GM12878 (cell line): ENCODE results near the gene TGFBR3. TPM values are rescaled to one million over a fixed set of nuclear protein-coding genes. Genes with fewer than 3 reads are reported as not detected.

Experiments used
- CHD2 ChIP-seq: IDR thresholded peaks from 2 replicates; pipeline ENCODE4 v1.6.1; 2011; ENCODE audit warnings: low read depth, low read length, improper control_type of control experiment, borderline replicate concordance
- EP300 ChIP-seq, 2 experiments: fragments of 150-350 bp in 1 of 2; IDR thresholded peaks; 2 replicates each; pipeline ENCODE4 v1.6.1; 2011 to 2012; ENCODE audit warnings: low read depth in 2 of 2, low read length in 2 of 2, borderline replicate concordance in 1 of 2, improper control_type of control experiment in 1 of 2, inconsistent platforms in 1 of 2; ENCODE audit not compliant: control insufficient read depth in 1 of 2
- FOXM1 ChIP-seq: IDR thresholded peaks from 2 replicates; pipeline ENCODE4 v1.6.1; 2012; ENCODE audit warnings: low read depth, mild to moderate bottlenecking, inconsistent platforms, low read length, moderate library complexity
- HDAC2 ChIP-seq: fragments of 200-600 bp; sonication (generic); IDR thresholded peaks from 2 replicates; pipeline ENCODE4 v1.6.1; 2017
- SPI1 ChIP-seq: IDR thresholded peaks from 2 replicates; pipeline ENCODE4 v1.6.1; 2011; ENCODE audit warnings: low read depth, mild to moderate bottlenecking, low read length, moderate library complexity, borderline replicate concordance; ENCODE audit not compliant: insufficient read depth
- SRF ChIP-seq, 2 experiments: IDR thresholded peaks; 2 replicates each; pipeline ENCODE4 v1.6.1; 2011; ENCODE audit warnings: low read depth in 2 of 2, low read length in 2 of 2, mild to moderate bottlenecking in 1 of 2, moderate library complexity in 1 of 2
- TCF7 ChIP-seq: IDR thresholded peaks from 2 replicates; pipeline ENCODE4 v1.6.1; 2014; ENCODE audit warnings: antibody characterized with exemption, borderline replicate concordance
- polyA plus RNA-seq, 11 experiments: library from polyadenylated mRNA; depleted of rRNA in 4 of 11; unstranded in 6 of 11; stranded (reverse) in 5 of 11; fragments of >200 nt; fragmentation: Nextera tagmentation in 4 of 11; fragmentation: Illumina TruSeq in 1 of 11; extraction: Ambion mirVana in 4 of 11; extraction: Trizol in 1 of 11; gene quantifications; 1 replicate in 1 of 11; 2 replicates in 10 of 11; pipeline versions ENCODE4 v1.2.1 to v1.2.3, GENCODE V29; 2011 to 2016; ENCODE audit warnings: inconsistent platforms in 2 of 11, missing spikeins in 2 of 11, low read depth in 1 of 11
- total RNA-seq, 4 experiments: library from RNA; depleted of rRNA in 3 of 4; stranded (reverse); fragments of >200 nt in 3 of 4; fragmentation: Illumina TruSeq in 1 of 4; extraction: Trizol in 1 of 4; gene quantifications; 2 replicates each; pipeline versions ENCODE4 v1.2.1 to v1.2.3, GENCODE V29; 2013 to 2021
- TF ChIP-seq, protein P1 (sequence below): fragments of 450-650 bp; IDR thresholded peaks from 2 replicates; pipeline ENCODE4 v1.6.1; 2017; ENCODE audit warnings: mild to moderate bottlenecking, low read depth, inconsistent platforms; ENCODE audit not compliant: poor library complexity, severe bottlenecking
- TF ChIP-seq, protein P2 (sequence below): fragments of 450-650 bp; conservative IDR thresholded peaks from 2 replicates; pipeline ENCODE4 v1.6.1; 2017; ENCODE audit warnings: mild to moderate bottlenecking, moderate library complexity

Gene TGFBR3
- total and polyA plus RNA-seq, 10 of the 15 experiments (the other 5 are each of a cell fraction or from before 2014, with no cell fraction given): 2.7 to 16.5 (median 12.6) TPM

DNA sequence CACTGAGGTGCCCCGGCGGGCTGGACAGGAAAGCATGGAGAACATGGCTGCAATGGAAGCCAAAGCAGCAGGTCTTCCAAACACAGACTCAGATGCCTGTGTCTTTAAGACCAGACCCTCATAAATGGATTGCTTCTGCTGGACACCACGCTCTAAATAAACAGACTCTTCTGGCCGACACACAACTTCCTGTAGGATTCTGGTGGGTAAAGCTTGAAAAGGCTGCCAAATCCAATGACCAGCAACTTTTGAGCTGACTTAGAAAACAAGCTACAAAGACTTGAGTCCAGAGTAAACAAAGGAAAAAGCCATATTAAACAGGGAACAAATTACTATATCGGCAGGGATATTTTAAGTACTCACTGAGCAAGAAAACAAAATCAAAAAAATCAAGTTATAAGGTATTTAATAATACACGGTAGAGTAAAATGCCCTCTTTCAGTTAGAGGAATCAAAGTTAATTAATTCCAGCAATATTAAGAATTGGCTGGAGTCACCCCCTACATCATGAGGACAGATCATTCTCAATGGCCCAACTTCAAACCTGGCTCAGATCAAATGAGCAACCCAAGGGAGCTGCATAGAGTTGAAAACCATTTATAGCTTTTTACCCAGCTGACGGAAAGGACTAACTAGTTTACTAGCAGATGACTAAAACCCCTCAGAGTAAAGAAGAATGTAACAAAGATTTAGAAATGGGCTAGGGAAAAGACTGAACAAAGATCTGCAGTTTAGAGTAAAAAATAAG, 102.4 kb downstream of the TGFBR3 start (continued):
- TF ChIP-seq TCF7 (no peak), HDAC2 (no peak), CHD2 (no peak), FOXM1 (no peak), SRF (IDR thresholded peaks at IDR 0.05; ENCODE audit: low read depth in 2 of 2, low read length in 2 of 2) (no peak), SPI1 (no peak), EP300 (IDR thresholded peaks at IDR 0.05; ENCODE audit: borderline replicate concordance in 1 of 2, control insufficient read depth in 1 of 2, low read depth in 2 of 2, low read length in 2 of 2) (no peak)
- TF ChIP-seq, protein P1, sequence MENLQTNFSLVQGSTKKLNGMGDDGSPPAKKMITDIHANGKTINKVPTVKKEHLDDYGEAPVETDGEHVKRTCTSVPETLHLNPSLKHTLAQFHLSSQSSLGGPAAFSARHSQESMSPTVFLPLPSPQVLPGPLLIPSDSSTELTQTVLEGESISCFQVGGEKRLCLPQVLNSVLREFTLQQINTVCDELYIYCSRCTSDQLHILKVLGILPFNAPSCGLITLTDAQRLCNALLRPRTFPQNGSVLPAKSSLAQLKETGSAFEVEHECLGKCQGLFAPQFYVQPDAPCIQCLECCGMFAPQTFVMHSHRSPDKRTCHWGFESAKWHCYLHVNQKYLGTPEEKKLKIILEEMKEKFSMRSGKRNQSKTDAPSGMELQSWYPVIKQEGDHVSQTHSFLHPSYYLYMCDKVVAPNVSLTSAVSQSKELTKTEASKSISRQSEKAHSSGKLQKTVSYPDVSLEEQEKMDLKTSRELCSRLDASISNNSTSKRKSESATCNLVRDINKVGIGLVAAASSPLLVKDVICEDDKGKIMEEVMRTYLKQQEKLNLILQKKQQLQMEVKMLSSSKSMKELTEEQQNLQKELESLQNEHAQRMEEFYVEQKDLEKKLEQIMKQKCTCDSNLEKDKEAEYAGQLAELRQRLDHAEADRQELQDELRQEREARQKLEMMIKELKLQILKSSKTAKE: no peak
- TF ChIP-seq, protein P2, sequence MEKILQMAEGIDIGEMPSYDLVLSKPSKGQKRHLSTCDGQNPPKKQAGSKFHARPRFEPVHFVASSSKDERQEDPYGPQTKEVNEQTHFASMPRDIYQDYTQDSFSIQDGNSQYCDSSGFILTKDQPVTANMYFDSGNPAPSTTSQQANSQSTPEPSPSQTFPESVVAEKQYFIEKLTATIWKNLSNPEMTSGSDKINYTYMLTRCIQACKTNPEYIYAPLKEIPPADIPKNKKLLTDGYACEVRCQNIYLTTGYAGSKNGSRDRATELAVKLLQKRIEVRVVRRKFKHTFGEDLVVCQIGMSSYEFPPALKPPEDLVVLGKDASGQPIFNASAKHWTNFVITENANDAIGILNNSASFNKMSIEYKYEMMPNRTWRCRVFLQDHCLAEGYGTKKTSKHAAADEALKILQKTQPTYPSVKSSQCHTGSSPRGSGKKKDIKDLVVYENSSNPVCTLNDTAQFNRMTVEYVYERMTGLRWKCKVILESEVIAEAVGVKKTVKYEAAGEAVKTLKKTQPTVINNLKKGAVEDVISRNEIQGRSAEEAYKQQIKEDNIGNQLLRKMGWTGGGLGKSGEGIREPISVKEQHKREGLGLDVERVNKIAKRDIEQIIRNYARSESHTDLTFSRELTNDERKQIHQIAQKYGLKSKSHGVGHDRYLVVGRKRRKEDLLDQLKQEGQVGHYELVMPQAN: no peak
- TF ChIP-seq, all 136 proteins: peak for 0
